ENCODE data around the gene EPG5. TPM values are rescaled to one million over a fixed set of nuclear protein-coding genes. Genes with fewer than 3 reads are reported as not detected.

Gene EPG5
- total RNA-seq, 1 donor from 2014 or later, result 31.8 TPM

DNA sequence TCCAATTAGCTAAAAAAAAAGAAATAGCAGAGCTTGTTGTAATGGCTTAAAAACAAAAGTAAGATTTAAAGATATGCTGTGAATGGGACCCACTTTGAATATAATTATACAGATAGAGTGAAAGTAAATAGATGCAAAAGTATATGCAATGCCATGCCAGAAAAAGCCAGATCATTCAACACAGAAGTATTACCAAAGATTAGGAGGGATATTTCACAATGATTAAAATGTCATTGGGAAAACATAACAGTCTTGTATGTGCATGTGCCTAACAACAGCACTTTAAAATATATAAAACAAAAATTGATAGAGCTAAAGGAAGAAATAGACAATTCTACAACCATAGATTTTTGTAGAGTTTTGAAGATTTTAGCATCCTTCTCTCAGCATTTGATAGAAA lies 161.6 kb downstream of the EPG5 start:
- Histone ChIP-seq H3K9ac (ENCODE audit: low read depth in 1 of 3, low read length in 3 of 3) (no peak overlapping the region), H3K27me3 (ENCODE audit: control insufficient read depth in 3 of 3, insufficient read depth in 3 of 3, low read length in 3 of 3) (no peaks in the 10 kb centered on the region), H3K9me3 (ENCODE audit: control insufficient read depth in 3 of 3, low read length in 3 of 3) (peaks cover 0 to 7% (median 0%) of the 10 kb centered on the region in 3 donors), H3K4me1 (ENCODE audit: control insufficient read depth in 3 of 3, insufficient read depth in 3 of 3, low read length in 3 of 3) (no peaks in the 10 kb centered on the region), H3K27ac (ENCODE audit: low read depth, low read length) (no peak overlapping the region), H3K36me3 (ENCODE audit: control insufficient read depth in 3 of 3, insufficient read depth in 3 of 3, low read length in 3 of 3) (no peaks in the 10 kb centered on the region), H3K4me3 (ENCODE audit: low read length in 3 of 3) (no peak overlapping the region)

DNA sequence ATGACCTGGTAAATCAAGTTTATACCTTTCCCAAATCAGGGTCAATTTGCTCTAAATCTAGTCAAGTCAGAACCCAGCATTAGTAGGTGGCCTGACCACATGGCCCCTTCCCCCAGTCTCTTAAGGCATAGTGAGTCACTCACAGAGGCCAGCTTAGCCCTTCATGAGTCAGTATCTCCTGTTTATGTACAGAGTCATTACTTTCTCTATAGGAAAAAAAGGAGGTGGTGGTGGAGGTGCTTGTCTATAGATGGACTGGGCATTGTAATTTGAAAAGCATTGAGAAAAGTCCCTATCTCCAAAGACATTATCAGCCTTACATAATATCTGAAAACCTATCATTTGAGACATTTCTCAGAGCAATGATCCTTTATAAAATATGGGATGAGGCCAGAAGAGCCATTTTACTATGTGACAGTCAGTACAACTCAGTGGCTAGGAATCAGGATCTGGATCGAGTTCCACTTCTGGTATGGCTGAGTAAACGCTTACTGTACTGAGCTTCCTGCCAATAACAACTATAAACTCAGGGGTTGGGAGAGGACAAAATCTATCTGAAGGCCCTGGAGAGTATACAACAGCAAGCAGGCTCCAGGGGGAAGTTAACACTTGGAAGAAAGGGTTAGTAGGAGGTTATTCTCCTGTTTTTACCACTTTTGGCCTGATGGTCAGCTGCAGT lies 164.2 kb downstream of the EPG5 start:
- no peaks in the 10 kb centered on the region for H3K4me1 ChIP-seq (ENCODE audit: control insufficient read depth in 3 of 3, insufficient read depth in 3 of 3, low read length in 3 of 3)
- peaks cover 0 to 7% (median 0%) of the 10 kb centered on the region in 3 donors for H3K9me3 ChIP-seq (ENCODE audit: control insufficient read depth in 3 of 3, low read length in 3 of 3)
- no peaks in the 10 kb centered on the region for H3K36me3 ChIP-seq (ENCODE audit: control insufficient read depth in 3 of 3, insufficient read depth in 3 of 3, low read length in 3 of 3)
- H3K4me3 ChIP-seq (ENCODE audit: low read length in 3 of 3), result no peak overlapping the region
- no peaks in the 10 kb centered on the region for H3K27me3 ChIP-seq (ENCODE audit: control insufficient read depth in 3 of 3, insufficient read depth in 3 of 3, low read length in 3 of 3)
- no peak overlapping the region for H3K27ac ChIP-seq (ENCODE audit: low read depth, low read length)
- no peak overlapping the region for H3K9ac ChIP-seq (ENCODE audit: low read depth in 1 of 3, low read length in 3 of 3)

DNA sequence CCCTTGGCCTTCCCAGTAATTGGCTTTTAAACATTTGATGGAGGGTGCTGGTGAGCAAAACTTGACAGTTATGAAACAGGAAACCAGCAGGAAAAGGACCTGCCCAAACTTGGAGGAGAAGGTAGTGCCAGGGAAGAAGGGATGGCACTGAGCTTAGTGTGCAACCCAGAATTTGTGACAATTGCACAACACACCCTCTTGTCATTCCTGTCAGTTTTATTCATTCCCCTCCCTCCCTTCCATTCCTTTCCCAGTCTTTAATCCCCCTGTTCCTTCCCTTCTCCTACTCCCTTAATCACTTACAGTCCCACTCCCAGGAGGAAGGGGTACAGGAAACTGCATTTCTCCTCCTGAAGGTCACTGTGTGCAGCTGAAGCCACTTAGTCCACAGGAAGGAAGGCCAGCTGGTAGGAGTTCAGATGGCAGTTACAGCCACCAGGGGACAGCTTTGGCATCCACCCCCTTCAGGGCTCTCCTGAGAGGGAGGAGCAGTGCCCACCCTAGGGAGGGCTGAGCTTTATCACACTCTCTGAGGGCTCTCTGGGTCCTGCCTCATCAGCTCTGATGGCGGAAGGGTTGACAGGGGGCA lies 165.6 kb downstream of the EPG5 start:
- no peak overlapping the region for H3K27ac ChIP-seq (ENCODE audit: low read depth, low read length)

More for the DNA sequence above, 165.6 kb downstream of the EPG5 start:
- Histone ChIP-seq H3K4me1 (ENCODE audit: control insufficient read depth in 3 of 3, insufficient read depth in 3 of 3, low read length in 3 of 3) (no peaks in the 10 kb centered on the region), H3K4me3 (ENCODE audit: low read length in 3 of 3) (no peak overlapping the region), H3K9me3 (ENCODE audit: control insufficient read depth in 3 of 3, low read length in 3 of 3) (peaks cover 0 to 7% (median 0%) of the 10 kb centered on the region in 3 donors), H3K36me3 (ENCODE audit: control insufficient read depth in 3 of 3, insufficient read depth in 3 of 3, low read length in 3 of 3) (no peaks in the 10 kb centered on the region), H3K9ac (ENCODE audit: low read depth in 1 of 3, low read length in 3 of 3) (no peak overlapping the region), H3K27me3 (ENCODE audit: control insufficient read depth in 3 of 3, insufficient read depth in 3 of 3, low read length in 3 of 3) (no peaks in the 10 kb centered on the region)

Small RNAs within 50 kb of the gene (small RNA-seq; reads per million reads assigned to genes)
- not detected for gene RN7SKP26

Other genes with a start within 250 kb of the EPG5 start
- 14.6 TPM for gene SLC14A1, start 243.1 kb downstream of the EPG5 start, total RNA-seq
- not detected for gene SIGLEC15, start 141.7 kb downstream of the EPG5 start, total RNA-seq
- gene PSTPIP2, start 104.9 kb upstream of the EPG5 start, total RNA-seq, result 3.1 TPM
- 584 TPM for gene ATP5F1A, start 131.0 kb upstream of the EPG5 start, total RNA-seq
- gene HAUS1, start 137.1 kb upstream of the EPG5 start, total RNA-seq, result 13.0 TPM